NB4 (cell line): ENCODE data around the gene BIRC7.

Source experiments
- DNase-seq: peaks from one replicate; pipeline ENCODE4 v3.0.0; 2010; ENCODE audit warnings: low read depth
- H3K4me3 ChIP-seq: one replicate; pipeline ENCODE4 v1.5.1; 2011; ENCODE audit warnings: mild to moderate bottlenecking, low read depth, low read length, moderate library complexity
- CTCF ChIP-seq: IDR thresholded peaks from one replicate; pipeline ENCODE4 v1.5.1; 2012; ENCODE audit warnings: low read depth, low read length
- MAX ChIP-seq: IDR thresholded peaks from 2 replicates; pipeline ENCODE4 v1.6.1; 2011; ENCODE audit warnings: low read depth, low read length
- MYC ChIP-seq: IDR thresholded peaks from 2 replicates; pipeline ENCODE4 v1.6.1; 2011; ENCODE audit warnings: low read depth, low read length
- POLR2A ChIP-seq: IDR thresholded peaks from 2 replicates; pipeline ENCODE4 v1.6.1; 2011; ENCODE audit warnings: mild to moderate bottlenecking; ENCODE audit not compliant: insufficient read length; ENCODE audit errors: extremely low read depth

BIRC7 gene

GRCh38 chr20:63194007-63194796 lies 41.5 kb upstream of the BIRC7 start:
- no peak for DNase-seq
- TF ChIP-seq POLR2A (no peak), CTCF (no peak), MAX (no peak), MYC (no peak)
- no peak overlapping the region for H3K4me3 ChIP-seq

- H3K4me3 ChIP-seq, result no peak overlapping the region
- TF ChIP-seq CTCF (no peak), MYC (no peak), POLR2A (no peak), MAX (no peak)
- DNase-seq, result no peak
Measured at GRCh38 chr20:63194797-63195173, 40.9 kb upstream of the BIRC7 start.

- DNase-seq, result no peak
- TF ChIP-seq POLR2A, result no peak
- TF ChIP-seq MYC, result no peak
- no peak for TF ChIP-seq CTCF
- no peak for TF ChIP-seq MAX
- no peak overlapping the region for H3K4me3 ChIP-seq
Measured at GRCh38 chr20:63196768-63197470, 38.8 kb upstream of the BIRC7 start.

GRCh38 chr20:63198606-63199005 lies 37.1 kb upstream of the BIRC7 start:
- DNase-seq, result no peak
- H3K4me3 ChIP-seq, result no peak overlapping the region
- TF ChIP-seq POLR2A (no peak), MAX (no peak), MYC (no peak), CTCF (no peak)

GRCh38 chr20:63202021-63202420 lies 33.7 kb upstream of the BIRC7 start:
- no peak for DNase-seq
- no peak overlapping the region for H3K4me3 ChIP-seq
- TF ChIP-seq POLR2A, result no peak
- no peak for TF ChIP-seq MYC
- no peak for TF ChIP-seq MAX
- TF ChIP-seq CTCF, result no peak
